ENCODE data around the gene GSDMA.

GRCh38 chr17:39999067-39999466, 36.3 kb downstream of the GSDMA start:
- TF ChIP-seq, protein P1, sequence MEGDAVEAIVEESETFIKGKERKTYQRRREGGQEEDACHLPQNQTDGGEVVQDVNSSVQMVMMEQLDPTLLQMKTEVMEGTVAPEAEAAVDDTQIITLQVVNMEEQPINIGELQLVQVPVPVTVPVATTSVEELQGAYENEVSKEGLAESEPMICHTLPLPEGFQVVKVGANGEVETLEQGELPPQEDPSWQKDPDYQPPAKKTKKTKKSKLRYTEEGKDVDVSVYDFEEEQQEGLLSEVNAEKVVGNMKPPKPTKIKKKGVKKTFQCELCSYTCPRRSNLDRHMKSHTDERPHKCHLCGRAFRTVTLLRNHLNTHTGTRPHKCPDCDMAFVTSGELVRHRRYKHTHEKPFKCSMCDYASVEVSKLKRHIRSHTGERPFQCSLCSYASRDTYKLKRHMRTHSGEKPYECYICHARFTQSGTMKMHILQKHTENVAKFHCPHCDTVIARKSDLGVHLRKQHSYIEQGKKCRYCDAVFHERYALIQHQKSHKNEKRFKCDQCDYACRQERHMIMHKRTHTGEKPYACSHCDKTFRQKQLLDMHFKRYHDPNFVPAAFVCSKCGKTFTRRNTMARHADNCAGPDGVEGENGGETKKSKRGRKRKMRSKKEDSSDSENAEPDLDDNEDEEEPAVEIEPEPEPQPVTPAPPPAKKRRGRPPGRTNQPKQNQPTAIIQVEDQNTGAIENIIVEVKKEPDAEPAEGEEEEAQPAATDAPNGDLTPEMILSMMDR (IDR thresholded peaks at IDR 0.05; ENCODE audit: insufficient read depth, low read depth, low read length), result no peak
- TF ChIP-seq EZH2 (IDR thresholded peaks at IDR 0.05; ENCODE audit: insufficient read depth, low read length), result no peak

Measured in astrocyte (in vitro differentiated cells and primary cell).